HEK293 (cell line): ENCODE measurements around the gene DIP2C.

ENCODE experiments used
- CTCF ChIP-seq: fragments of 450-650 bp; formaldehyde crosslinking; IDR thresholded peaks from 2 replicates; pipeline ENCODE4 v1.5.1; 2016; ENCODE audit warnings: missing biosample characterization, missing genetic modification characterization
- HOXC10 ChIP-seq: sonication (generic); formaldehyde crosslinking; IDR thresholded peaks from 2 replicates; pipeline ENCODE4 v1.8.1; 2023; ENCODE audit warnings: mild to moderate bottlenecking, missing genetic modification reagents
- IKZF3 ChIP-seq: fragments of 450-650 bp; IDR thresholded peaks from 2 replicates; pipeline ENCODE4 v1.5.0; 2018; ENCODE audit warnings: missing biosample characterization, mild to moderate bottlenecking, missing genetic modification characterization, moderate library complexity
- YY1 ChIP-seq: fragments of 450-650 bp; formaldehyde crosslinking; IDR thresholded peaks from 2 replicates; pipeline ENCODE4 v1.5.1; 2018; ENCODE audit warnings: missing biosample characterization, missing genetic modification characterization
- ZBTB7A ChIP-seq: fragments of 450-650 bp; formaldehyde crosslinking; IDR thresholded peaks from 2 replicates; pipeline ENCODE4 v1.5.1; 2016; ENCODE audit warnings: low read depth, missing biosample characterization, missing genetic modification characterization
- ZNF121 ChIP-seq: fragments of 450-650 bp; formaldehyde crosslinking; IDR thresholded peaks from 2 replicates; pipeline ENCODE4 v1.5.1; 2016; ENCODE audit warnings: missing biosample characterization, missing genetic modification characterization
- ZNF140 ChIP-seq: fragments of 450-650 bp; formaldehyde crosslinking; IDR thresholded peaks from 2 replicates; pipeline ENCODE4 v1.5.1; 2016; ENCODE audit warnings: missing biosample characterization, missing genetic modification characterization
- ZNF24 ChIP-seq: fragments of 450-650 bp; formaldehyde crosslinking; IDR thresholded peaks from 2 replicates; pipeline ENCODE4 v1.5.1; 2016; ENCODE audit warnings: missing biosample characterization, missing genetic modification characterization
- ZNF274 ChIP-seq, 2 experiments: fragments of 200-500 bp in 1 of 2; fragments of 450-650 bp in 1 of 2; sonication (Bioruptor generic) in 1 of 2; formaldehyde crosslinking in 1 of 2; IDR thresholded peaks; 2 replicates each; pipeline versions ENCODE4 v1.5.1 to v1.6.1; 2014 to 2016; ENCODE audit warnings: borderline replicate concordance in 1 of 2, inconsistent platforms in 1 of 2, low read length in 1 of 2, missing biosample characterization in 1 of 2, missing genetic modification characterization in 1 of 2
- ZNF311 ChIP-seq: fragments of 450-650 bp; formaldehyde crosslinking; IDR thresholded peaks from 2 replicates; pipeline ENCODE4 v1.5.1; 2017; ENCODE audit warnings: missing biosample characterization, missing genetic modification characterization, borderline replicate concordance
- ZNF324 ChIP-seq: fragments of 450-650 bp; formaldehyde crosslinking; IDR thresholded peaks from 2 replicates; pipeline ENCODE4 v1.5.1; 2016; ENCODE audit warnings: missing biosample characterization, missing genetic modification characterization
- ZNF510 ChIP-seq: fragments of 450-650 bp; formaldehyde crosslinking; IDR thresholded peaks from 2 replicates; pipeline ENCODE4 v1.5.1; 2018; ENCODE audit warnings: mild to moderate bottlenecking, missing genetic modification characterization, missing biosample characterization; ENCODE audit not compliant: insufficient replicate concordance
- ZNF561 ChIP-seq: fragments of 450-650 bp; IDR thresholded peaks from 2 replicates; pipeline ENCODE4 v1.5.1; 2018; ENCODE audit warnings: missing biosample characterization, missing genetic modification characterization, borderline replicate concordance
- TF ChIP-seq, protein P1 (sequence below): fragments of 450-650 bp; formaldehyde crosslinking; IDR thresholded peaks from 2 replicates; pipeline ENCODE4 v1.5.1; 2016; ENCODE audit warnings: missing biosample characterization, missing genetic modification characterization

DNA sequence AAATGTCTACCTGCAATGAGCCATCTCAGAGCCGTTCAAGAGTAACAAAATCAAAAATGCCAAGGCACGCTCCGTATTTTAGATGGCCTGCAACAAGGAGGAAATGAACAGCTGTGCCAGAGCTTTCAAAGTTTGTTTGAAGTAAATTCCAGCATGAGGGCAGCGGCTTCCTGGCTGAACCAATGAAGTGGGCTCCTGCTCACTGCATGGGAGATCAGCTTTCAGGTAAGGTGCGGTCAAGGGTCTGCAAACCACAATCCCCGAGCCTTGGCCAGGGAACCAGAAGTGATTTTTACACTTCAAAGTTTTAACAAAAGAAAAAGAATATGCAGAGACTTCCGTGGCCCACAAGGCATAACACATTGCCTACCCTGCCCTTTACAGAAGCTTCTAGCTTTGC is 120.6 kb downstream of the DIP2C start:
- TF ChIP-seq CTCF = no peak
- TF ChIP-seq YY1 (tag by site-specific recombination) = no peak
- no peak for TF ChIP-seq ZNF140 (tag by site-specific recombination)
- TF ChIP-seq, protein P1, sequence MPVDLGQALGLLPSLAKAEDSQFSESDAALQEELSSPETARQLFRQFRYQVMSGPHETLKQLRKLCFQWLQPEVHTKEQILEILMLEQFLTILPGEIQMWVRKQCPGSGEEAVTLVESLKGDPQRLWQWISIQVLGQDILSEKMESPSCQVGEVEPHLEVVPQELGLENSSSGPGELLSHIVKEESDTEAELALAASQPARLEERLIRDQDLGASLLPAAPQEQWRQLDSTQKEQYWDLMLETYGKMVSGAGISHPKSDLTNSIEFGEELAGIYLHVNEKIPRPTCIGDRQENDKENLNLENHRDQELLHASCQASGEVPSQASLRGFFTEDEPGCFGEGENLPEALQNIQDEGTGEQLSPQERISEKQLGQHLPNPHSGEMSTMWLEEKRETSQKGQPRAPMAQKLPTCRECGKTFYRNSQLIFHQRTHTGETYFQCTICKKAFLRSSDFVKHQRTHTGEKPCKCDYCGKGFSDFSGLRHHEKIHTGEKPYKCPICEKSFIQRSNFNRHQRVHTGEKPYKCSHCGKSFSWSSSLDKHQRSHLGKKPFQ (tag by site-specific recombination) = no peak
- TF ChIP-seq ZNF324 (tag by site-specific recombination) = no peak
- no peak for TF ChIP-seq ZNF311
- no peak for TF ChIP-seq ZNF24 (tag by site-specific recombination)
- TF ChIP-seq ZNF274 (IDR thresholded peaks at IDR 0.05; ENCODE audit: low read length) = no peak
- TF ChIP-seq ZNF274 (tag by site-specific recombination; IDR thresholded peaks at IDR 0.05; ENCODE audit: borderline replicate concordance) = no peak
- TF ChIP-seq IKZF3 (tag by site-specific recombination) = no peak
- TF ChIP-seq HOXC10 (CRISPR knock-in tag) = no peak
- TF ChIP-seq ZNF510 = no peak
- TF ChIP-seq ZBTB7A (tag by site-specific recombination) = no peak
- TF ChIP-seq ZNF121 = no peak
- TF ChIP-seq ZNF561 (tag by site-specific recombination) = no peak
